Activated T-cell treated with anti-CD3 and anti-CD28 coated beads, Interleukin-2, amount 50 U/mL, for 48 hours (primary cell): ENCODE measurements around the gene KATNIP.
"Not testable (repeated sequence)": the region's sequence is repeated elsewhere in the genome, so short reads cannot be mapped to it uniquely, and the experiment has no call there.

Experiments used
- DNase-seq, 2 experiments: peaks; one replicate each; pipeline ENCODE4 v3.0.0-alpha.2; 2020

The KATNIP gene

DNA sequence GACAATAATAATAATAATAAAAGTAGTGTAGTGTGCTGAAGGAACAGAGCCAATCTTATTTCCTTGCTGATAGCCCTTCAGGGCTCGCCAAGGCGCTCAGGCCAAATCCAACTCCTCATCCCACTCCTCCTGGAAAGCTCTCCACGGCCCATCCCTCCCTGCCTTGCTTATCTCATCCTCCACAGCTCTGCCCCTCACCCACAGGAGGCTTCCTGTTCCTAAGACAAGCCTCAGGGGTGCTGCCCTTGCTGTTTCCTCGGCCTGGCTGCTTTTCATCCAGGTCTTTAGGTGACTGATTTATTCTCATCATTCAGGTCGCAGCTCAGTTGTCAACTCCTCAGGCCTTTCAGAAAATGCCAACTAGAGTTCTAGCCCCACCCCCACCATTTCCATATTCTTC is 11.4 kb upstream of the KATNIP start:
- DNase-seq = no peak

- no peak for DNase-seq
These were observed 10.8 kb upstream of the KATNIP start for GRCh38 chr16:27539120-27539519.

DNA sequence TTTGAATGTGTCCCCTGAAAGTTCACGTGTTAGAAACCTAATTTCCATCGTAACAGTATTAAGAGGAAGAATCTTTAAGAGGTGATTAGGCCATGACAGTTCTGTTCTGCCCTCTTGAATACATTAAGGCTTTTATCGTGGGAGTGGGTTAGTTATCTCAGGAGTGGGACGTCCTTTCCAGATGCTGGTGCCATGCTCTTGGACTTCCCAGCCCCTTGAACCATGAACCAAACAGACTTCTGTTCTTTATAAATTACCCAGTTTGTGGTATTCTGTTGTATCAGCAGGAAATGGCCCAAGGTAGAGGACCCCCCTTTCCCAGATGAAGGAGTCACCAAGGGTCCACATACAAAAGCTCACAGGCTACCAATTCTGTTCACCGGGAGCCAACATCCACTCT is 10.3 kb upstream of the KATNIP start:
- no peak for DNase-seq

- no peak for DNase-seq
These were observed 6.1 kb upstream of the KATNIP start for GRCh38 chr16:27543801-27544200.

DNA sequence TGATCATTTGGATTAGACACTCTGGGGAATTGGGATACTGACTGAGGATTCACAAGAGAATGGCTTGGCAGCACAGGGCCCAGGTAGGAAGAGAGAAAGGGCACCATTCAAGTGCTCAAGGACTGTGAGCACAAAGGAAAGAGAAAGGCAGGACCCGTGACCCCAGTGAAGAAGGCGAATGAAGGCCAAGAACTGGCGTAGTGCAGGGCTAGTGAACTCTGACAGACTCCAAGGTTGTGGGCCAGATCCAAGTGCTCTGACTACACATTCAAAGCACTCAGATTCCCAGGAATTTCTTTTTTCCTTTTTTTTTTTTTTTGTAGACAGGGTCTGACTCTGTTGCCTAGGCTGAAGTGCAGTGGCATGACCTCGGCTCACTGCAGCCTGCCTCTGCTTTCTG is 5.3 kb upstream of the KATNIP start:
- DNase-seq = no peak

- peak in 1 of 2 experiments; percentile 18 for DNase-seq
These were observed 2.8 kb upstream of the KATNIP start for GRCh38 chr16:27547134-27547533.

DNA sequence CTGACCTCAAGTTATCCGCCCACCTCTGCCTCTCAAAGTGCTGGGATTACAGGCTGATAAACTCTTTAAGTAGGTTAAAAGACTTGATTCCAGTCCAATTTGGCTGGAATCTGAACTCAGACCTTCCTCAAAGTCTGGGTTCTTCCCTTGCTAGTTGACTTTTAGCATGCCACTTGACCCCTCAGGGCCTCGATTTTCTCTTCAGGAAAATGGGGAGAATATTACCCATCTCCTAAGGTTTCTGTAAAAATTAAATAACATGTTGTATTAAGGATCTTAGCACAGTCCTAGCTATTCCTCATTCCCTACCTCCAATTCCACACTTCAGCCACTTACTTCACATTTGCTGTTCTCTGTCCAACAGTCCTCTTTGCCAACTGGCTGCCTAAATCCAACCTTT is 2.1 kb upstream of the KATNIP start:
- no peak for DNase-seq

- no peak for DNase-seq
These were observed 539 bp upstream of the KATNIP start for GRCh38 chr16:27549464-27549745.

DNA sequence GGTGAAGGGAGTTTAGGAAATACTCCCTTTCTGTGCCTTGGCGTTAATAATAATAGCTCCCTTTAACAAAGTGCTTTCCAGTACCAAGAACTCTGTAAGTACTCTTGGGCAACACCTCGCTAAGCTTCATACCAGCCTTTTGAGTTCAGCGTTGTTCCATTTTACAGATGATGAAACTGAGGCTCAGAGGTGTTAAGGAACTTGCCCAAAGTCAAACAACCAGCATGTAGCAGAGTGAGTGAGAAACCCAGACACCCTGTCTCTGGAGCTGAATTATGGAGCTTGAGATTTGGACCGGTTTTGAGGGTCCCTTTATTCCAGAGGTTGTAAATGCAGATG is 607 bp downstream of the KATNIP start:
- DNase-seq = no peak

GRCh38 chr16:27551036-27551435 is 1.1 kb downstream of the KATNIP start:
- DNase-seq = no peak

GRCh38 chr16:27556471-27556870 is 6.5 kb downstream of the KATNIP start:
- DNase-seq = no peak

GRCh38 chr16:27558434-27558833 is 8.5 kb downstream of the KATNIP start:
- no peak for DNase-seq

GRCh38 chr16:27558932-27559331 is 9.0 kb downstream of the KATNIP start:
- no peak for DNase-seq

GRCh38 chr16:27561216-27561615 is 11.3 kb downstream of the KATNIP start:
- no peak for DNase-seq

DNA sequence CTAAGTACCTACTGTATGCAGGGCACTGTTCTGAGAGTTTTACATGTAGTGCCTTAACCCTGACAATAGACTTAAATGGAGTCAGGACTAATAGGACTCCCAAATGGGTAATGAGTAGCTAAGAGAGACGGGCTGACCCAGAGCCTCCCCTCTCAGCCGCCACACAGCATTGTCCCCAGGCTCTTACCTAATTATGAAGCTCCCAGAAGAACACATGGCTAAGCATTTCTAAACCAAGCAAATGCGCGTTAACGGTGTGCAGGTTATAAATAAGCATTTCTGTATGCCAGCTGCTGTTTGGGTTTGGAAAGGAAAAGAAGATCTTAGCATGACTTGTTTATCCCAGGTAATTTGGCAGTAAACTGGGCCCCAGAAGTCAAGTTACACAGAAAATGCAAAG is 14.3 kb downstream of the KATNIP start:
- no peak for DNase-seq

DNA sequence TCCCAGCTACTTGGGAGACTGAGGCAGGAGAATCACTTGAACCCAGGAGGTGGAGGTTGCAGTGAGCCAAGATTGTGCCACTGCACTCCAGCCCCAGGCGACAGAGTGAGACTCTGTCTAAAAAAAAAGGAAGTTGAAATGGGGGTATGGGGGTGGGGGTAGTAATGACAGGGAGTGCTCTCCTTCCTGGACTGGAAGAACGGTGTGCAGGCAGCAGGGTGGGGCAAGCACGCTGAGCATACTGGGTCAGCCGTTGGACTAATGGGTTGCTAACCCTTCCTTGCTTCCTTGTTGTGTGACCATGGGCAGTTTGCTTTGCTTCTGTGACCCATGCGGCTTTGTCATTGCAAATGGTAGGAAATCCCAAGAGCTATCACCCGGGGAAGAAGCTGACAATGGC is 16.5 kb downstream of the KATNIP start:
- DNase-seq = no peak

DNA sequence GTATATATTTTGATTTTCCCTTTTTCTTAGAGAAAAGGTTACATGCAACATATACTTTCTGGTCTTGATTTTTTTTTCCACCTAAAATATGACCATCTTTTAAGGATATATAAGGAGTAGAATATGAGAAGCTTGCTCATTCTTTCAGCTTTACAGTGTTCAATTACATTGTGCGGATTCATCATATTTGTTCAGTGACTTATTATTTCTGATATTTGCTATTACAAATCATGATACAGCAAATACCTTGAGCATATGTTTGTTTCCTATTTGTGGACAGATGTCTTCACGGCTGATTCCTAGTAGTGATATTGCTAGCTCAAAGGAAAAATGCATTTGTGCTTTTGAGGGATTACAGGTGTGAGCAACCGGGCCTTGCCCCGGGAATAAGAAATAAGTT is 18.1 kb downstream of the KATNIP start:
- DNase-seq = no peak

DNA sequence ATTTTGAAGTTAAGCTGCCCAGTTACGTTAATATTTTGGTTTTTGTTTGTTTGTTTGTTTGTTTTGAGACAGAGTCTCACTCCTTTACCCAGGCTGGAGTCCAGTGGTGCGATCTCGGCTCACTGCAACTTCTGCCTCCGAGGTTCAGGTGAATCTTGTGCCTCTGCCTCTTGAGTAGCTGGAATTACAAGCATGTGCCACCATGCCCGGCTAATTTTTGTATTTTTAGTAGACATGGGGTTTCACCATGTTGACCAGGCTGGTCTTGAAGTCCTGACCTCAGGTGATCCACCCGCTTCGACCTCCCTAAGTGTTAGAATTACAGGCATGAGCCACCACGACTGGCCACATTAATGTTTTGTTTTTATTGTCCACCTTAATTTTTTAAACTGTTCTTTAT is 21.0 kb downstream of the KATNIP start:
- not testable (repeated sequence) for DNase-seq

DNA sequence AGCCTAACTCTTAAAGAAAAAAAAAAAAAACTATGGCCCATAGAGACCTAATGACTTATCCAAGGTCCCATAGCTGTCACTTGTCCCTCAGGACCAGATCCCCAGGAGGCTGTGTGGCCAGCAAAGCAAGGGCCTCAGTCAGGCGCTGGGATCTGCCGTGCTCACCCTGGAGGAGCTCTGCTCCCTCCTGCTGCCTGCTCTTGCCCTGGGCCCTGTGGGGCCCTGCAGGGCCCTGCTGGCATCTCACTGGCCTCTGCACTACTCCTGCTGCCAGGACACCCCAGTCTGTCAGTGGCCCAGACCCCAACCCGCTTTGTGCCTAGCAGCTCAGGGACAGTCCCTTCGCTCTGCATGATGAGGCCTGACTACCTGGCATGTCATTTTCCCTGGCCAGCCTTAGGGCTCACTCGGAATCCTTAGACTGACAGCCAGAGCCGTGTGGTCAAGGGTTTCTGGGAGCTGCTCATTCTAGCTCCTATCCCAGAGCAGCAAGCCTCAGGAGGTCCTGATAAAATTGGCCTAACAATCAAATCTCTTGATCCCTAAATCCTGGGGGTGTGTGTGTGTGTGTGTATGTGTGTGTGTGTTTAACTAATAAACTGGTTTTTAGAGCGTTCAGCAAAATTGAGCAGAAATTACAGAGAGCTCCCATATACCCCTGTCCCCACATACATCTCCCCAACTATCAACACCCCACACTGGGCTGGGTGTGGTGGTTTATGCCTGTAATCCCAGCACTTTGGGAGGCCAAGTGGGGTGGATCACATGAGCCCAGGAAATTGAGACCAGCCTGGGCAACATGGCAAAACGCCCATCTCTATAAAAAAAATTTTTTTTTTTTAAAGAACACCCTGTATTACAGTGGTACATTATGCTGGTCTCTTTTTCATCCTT is 21.7 kb downstream of the KATNIP start:
- no peak for DNase-seq

DNA sequence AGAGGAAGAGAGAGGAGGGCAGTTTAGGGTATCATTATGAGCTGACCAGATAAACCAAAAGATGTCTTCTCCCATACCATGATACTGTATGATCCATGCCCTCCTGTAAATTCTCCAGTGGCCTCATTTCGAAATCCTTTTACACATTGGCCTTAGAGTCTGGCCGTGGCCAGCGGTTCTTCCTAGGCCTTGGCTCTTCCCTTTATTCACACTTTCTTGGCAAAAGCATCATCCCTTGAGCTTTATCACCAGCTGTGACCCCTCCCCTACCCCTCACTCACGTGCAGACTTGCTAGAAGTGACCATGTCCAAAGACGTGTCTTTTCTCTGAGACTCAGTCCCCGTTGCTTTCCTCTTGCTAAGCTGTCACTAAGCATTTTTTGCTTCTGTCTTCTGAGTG is 22.8 kb downstream of the KATNIP start:
- DNase-seq = no peak

GRCh38 chr16:27576729-27577128 is 26.8 kb downstream of the KATNIP start:
- no peak for DNase-seq

- no peak for DNase-seq
These were observed 29.4 kb downstream of the KATNIP start for GRCh38 chr16:27579087-27579980.

GRCh38 chr16:27582883-27583282 is 32.9 kb downstream of the KATNIP start:
- DNase-seq = no peak

GRCh38 chr16:27583634-27584033 is 33.7 kb downstream of the KATNIP start:
- no peak for DNase-seq
